ENCODE data around the gene CDC20B.

Gene CDC20B

DNA sequence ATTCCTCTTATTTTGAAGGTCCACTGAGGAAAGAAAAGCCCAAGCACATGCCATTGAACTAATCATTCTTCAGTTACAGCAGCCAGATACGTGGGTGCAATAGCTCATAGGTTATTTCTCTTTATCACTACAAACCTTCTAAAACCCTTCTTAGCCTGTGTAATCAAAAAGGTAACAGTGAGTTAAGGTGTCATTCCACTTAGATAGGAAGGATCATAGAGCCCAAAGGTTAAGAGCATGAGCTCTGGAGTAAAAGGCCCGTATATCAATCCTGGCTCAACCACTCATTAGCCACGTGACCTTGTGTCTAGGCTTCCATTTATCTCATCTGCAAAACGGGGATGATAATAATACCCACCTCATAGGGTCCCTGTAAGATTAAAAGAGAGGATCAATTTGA, 10.3 kb downstream of the CDC20B start:
- Histone ChIP-seq H3K9me3 (ENCODE audit: control insufficient read depth, insufficient read depth, low read depth, low read length) (no peaks in the 10 kb centered on the region), H3K27ac (ENCODE audit: extremely low read depth, low read depth, low read length) (no peak overlapping the region), H3K4me1 (ENCODE audit: control insufficient read depth, insufficient read depth, low read length) (no peaks in the 10 kb centered on the region), H3K4me3 (ENCODE audit: low read depth, low read length) (no peak overlapping the region), H3K36me3 (ENCODE audit: control insufficient read depth in 2 of 2, insufficient read depth in 1 of 2, low read length in 2 of 2) (peaks cover 17 to 24% of the 10 kb centered on the region in 2 experiments)
- POLR2A ChIA-PET: interaction anchor here (0.7 kb wide), 1 partner anchor 10 kb away, joined by 5 read pairs; no protein-coding TSS in a partner anchor
- CTCF ChIA-PET: interaction anchor here (0.9 to 1.7 kb wide), 3 partner anchors 9 to 295 kb away, joined by 3 to 8 read pairs (median 4); no protein-coding TSS in a partner anchor
- TF ChIP-seq ZBTB6 (tag by site-specific recombination; IDR thresholded peaks at IDR 0.05): 0 out of 2 replicates have a peak, but pooled peaks have one; percentile 12
- TF ChIP-seq OSR2 (tag by site-specific recombination; IDR thresholded peaks at IDR 0.05): no peak

- ChIA-PET CTCF (interaction anchor here (0.6 to 2.5 kb wide), 29 partner anchors 8 to 852 kb away, joined by 3 to 56 read pairs (median 5); partner anchors contain the start of gene CDC20B), POLR2A (interaction anchor here (1.0 to 1.5 kb wide), 4 partner anchors 13 to 254 kb away, joined by 3 to 8 read pairs (median 4); partner anchors contain the start of genes DHX29 and MTREX)
- Histone ChIP-seq H3K4me1 (ENCODE audit: control insufficient read depth, insufficient read depth, low read length) (no peaks in the 10 kb centered on the region), H3K9me3 (ENCODE audit: control insufficient read depth, insufficient read depth, low read depth, low read length) (no peaks in the 10 kb centered on the region), H3K27ac (ENCODE audit: extremely low read depth, low read depth, low read length) (no peak overlapping the region), H3K4me3 (ENCODE audit: low read depth, low read length) (peak overlapping the region; percentile 54), H3K36me3 (ENCODE audit: control insufficient read depth in 2 of 2, insufficient read depth in 1 of 2, low read length in 2 of 2) (peaks cover 17 to 24% of the 10 kb centered on the region in 2 experiments)
- no peak for TF ChIP-seq ZNF785 (tag by site-specific recombination; IDR thresholded peaks at IDR 0.05)
- peak; percentile 40; the same call in 1 of the 2 replicates for TF ChIP-seq SP3 (tag by site-specific recombination; IDR thresholded peaks at IDR 0.05)
- TF ChIP-seq, protein P1, sequence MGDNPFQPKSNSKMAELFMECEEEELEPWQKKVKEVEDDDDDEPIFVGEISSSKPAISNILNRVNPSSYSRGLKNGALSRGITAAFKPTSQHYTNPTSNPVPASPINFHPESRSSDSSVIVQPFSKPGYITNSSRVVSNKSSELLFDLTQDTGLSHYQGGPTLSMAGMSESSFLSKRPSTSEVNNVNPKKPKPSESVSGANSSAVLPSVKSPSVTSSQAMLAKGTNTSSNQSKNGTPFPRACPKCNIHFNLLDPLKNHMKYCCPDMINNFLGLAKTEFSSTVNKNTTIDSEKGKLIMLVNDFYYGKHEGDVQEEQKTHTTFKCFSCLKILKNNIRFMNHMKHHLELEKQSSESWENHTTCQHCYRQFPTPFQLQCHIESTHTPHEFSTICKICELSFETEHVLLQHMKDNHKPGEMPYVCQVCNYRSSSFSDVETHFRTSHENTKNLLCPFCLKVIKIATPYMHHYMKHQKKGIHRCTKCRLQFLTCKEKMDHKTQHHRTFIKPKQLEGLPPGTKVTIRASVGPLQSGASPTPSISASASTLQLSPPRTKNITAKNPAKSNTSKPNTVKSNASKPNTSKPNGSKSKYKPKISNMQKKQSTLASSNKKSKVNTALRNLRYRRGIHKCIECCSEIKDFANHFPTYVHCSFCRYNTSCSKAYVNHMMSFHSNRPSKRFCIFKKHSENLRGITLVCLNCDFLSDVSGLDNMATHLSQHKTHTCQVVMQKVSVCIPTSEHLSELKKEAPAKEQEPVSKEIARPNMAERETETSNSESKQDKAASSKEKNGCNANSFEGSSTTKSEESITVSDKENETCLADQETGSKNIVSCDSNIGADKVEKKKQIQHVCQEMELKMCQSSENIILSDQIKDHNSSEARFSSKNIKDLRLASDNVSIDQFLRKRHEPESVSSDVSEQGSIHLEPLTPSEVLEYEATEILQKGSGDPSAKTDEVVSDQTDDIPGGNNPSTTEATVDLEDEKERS (tag by site-specific recombination; IDR thresholded peaks at IDR 0.05): no peak
- TF ChIP-seq IKZF3 (tag by site-specific recombination; IDR thresholded peaks at IDR 0.05): peak; percentile 80
- TF ChIP-seq ZNF133 (tag by site-specific recombination; IDR thresholded peaks at IDR 0.05): no peak
- peak; percentile 80 for TF ChIP-seq PRDM6 (tag by site-specific recombination; IDR thresholded peaks at IDR 0.05)
- TF ChIP-seq ZNF660 (tag by site-specific recombination; IDR thresholded peaks at IDR 0.05): 0 out of 2 replicates have a peak, but pooled peaks have one; percentile 44
- TF ChIP-seq PRDM4 (tag by site-specific recombination; IDR thresholded peaks at IDR 0.05): no peak
- TF ChIP-seq, protein P2, sequence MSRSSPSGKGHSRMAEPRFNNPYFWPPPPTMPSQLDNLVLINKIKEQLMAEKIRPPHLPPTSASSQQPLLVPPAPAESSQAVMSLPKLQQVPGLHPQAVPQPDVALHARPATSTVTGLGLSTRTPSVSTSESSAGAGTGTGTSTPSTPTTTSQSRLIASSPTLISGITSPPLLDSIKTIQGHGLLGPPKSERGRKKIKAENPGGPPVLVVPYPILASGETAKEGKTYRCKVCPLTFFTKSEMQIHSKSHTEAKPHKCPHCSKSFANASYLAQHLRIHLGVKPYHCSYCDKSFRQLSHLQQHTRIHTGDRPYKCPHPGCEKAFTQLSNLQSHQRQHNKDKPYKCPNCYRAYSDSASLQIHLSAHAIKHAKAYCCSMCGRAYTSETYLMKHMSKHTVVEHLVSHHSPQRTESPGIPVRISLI (tag by site-specific recombination; IDR thresholded peaks at IDR 0.05): peak; percentile 88
- no peak for TF ChIP-seq ZBTB21 (tag by site-specific recombination; IDR thresholded peaks at IDR 0.05)
- TF ChIP-seq BCL11B (tag by site-specific recombination; IDR thresholded peaks at IDR 0.05; ENCODE audit: low read depth): no peak
- TF ChIP-seq ZNF623 (tag by site-specific recombination; IDR thresholded peaks at IDR 0.05): no peak
- TF ChIP-seq ZFP69B (tag by site-specific recombination; IDR thresholded peaks at IDR 0.05): no peak
- TF ChIP-seq ZNF600 (tag by site-specific recombination; IDR thresholded peaks at IDR 0.05): peak; percentile 51; the same call in 1 of the 2 replicates
- TF ChIP-seq ZNF350 (tag by site-specific recombination; IDR thresholded peaks at IDR 0.05): no peak
- peak; percentile 70; the same call in 1 of the 2 replicates for TF ChIP-seq KLF10 (tag by site-specific recombination; IDR thresholded peaks at IDR 0.05)
- peak; percentile 57 for TF ChIP-seq ZBTB20 (tag by site-specific recombination; IDR thresholded peaks at IDR 0.05)
- peak; percentile 51 for TF ChIP-seq ZNF341 (tag by site-specific recombination; IDR thresholded peaks at IDR 0.05; ENCODE audit: low read depth)
- no peak for TF ChIP-seq ZNF677 (tag by site-specific recombination; IDR thresholded peaks at IDR 0.05)
- peak; percentile 58; the same call in 1 of the 2 replicates for TF ChIP-seq PRDM1 (tag by site-specific recombination; IDR thresholded peaks at IDR 0.05)
- TF ChIP-seq ZNF214 (tag by site-specific recombination; IDR thresholded peaks at IDR 0.05; ENCODE audit: borderline replicate concordance): no peak
- no peak for TF ChIP-seq ZNF248 (tag by site-specific recombination; IDR thresholded peaks at IDR 0.05)
- TF ChIP-seq ZNF433 (tag by site-specific recombination; IDR thresholded peaks at IDR 0.05; ENCODE audit: low read depth): no peak
Measured at GRCh38 chr5:55160493-55161209, 12.3 kb downstream of the CDC20B start.
